ENCODE measurements around the gene SLC34A1. TPM values are rescaled to one million over a fixed set of nuclear protein-coding genes. Genes with fewer than 3 reads are reported as not detected.

SLC34A1 gene
- total RNA-seq, 3 donors from 2014 or later (not counting 1 experiment from before 2014, with no cell fraction given): 0.50 to 0.66 (median 0.63) TPM

GRCh38 chr5:177447611-177448243 is 63.5 kb downstream of the SLC34A1 start:
- no peaks in the 10 kb centered on the region for H3K27me3 Mint-ChIP-seq (ENCODE audit: low read depth in 2 of 2)
- H3K9me3 ChIP-seq (ENCODE audit: control insufficient read depth, insufficient read depth, low read length): no peaks in the 10 kb centered on the region
- peaks cover 8% of the 10 kb centered on the region for H3K36me3 ChIP-seq (ENCODE audit: control insufficient read depth, insufficient read depth, low read length)
- H3K36me3 Mint-ChIP-seq: no peaks in the 10 kb centered on the region
- 11% methylated on average over 23 of the region's 23 CpGs for WGBS (ENCODE audit: insufficient coverage)
- DNase-seq (peak in 1 of 2 donors; percentile 42), ATAC-seq (peak in 2 of 3 donors; percentile 3 to 8)
- intact Hi-C loops (cut with micrococcal nuclease): loop anchor here (1.0 kb wide), 1 partner anchor 10 kb away; no protein-coding TSS in a partner anchor
- H3K4me3 Mint-ChIP-seq: peak overlapping the region; percentile 75
- peaks cover 47% of the 10 kb centered on the region for H3K4me1 ChIP-seq (ENCODE audit: control insufficient read depth, insufficient read depth, low read length)
- H3K27ac ChIP-seq (ENCODE audit: low read length): peak overlapping the region; percentile 3
- H3K4me3 ChIP-seq (ENCODE audit: low read length): no peak overlapping the region
- H3K27ac Mint-ChIP-seq: peak overlapping the region; percentile 68 to 79
- no peaks in the 10 kb centered on the region for H3K27me3 ChIP-seq (ENCODE audit: control insufficient read depth, insufficient read depth, low read length)
- H3K9me3 Mint-ChIP-seq: no peaks in the 10 kb centered on the region
- TF ChIP-seq, protein P1, sequence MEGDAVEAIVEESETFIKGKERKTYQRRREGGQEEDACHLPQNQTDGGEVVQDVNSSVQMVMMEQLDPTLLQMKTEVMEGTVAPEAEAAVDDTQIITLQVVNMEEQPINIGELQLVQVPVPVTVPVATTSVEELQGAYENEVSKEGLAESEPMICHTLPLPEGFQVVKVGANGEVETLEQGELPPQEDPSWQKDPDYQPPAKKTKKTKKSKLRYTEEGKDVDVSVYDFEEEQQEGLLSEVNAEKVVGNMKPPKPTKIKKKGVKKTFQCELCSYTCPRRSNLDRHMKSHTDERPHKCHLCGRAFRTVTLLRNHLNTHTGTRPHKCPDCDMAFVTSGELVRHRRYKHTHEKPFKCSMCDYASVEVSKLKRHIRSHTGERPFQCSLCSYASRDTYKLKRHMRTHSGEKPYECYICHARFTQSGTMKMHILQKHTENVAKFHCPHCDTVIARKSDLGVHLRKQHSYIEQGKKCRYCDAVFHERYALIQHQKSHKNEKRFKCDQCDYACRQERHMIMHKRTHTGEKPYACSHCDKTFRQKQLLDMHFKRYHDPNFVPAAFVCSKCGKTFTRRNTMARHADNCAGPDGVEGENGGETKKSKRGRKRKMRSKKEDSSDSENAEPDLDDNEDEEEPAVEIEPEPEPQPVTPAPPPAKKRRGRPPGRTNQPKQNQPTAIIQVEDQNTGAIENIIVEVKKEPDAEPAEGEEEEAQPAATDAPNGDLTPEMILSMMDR (IDR thresholded peaks at IDR 0.05): no peak
- H3K4me1 Mint-ChIP-seq: peaks cover 27 to 46% of the 10 kb centered on the region in 2 donors

Other genes with a start within 250 kb of the SLC34A1 start
- 10 to 100 TPM; 42.5 to 55.4 (median 49.5) TPM for gene RAB24, start 80.7 kb upstream of the SLC34A1 start, total RNA-seq
- 10 to 100 TPM; 76.6 to 99.3 (median 91.6) TPM for gene PRELID1, start 80.6 kb upstream of the SLC34A1 start, total RNA-seq
- 10 to 100 TPM; 10.9 to 15.0 (median 15.0) TPM for gene MXD3, start 72.5 kb upstream of the SLC34A1 start, total RNA-seq
- gene LMAN2, start 32.8 kb upstream of the SLC34A1 start, total RNA-seq: 100 to 1,000 TPM; 112 to 124 (median 114) TPM
- 10 to 100 TPM; 57.3 to 87.0 (median 66.1) TPM for gene RGS14, start 26.5 kb upstream of the SLC34A1 start, total RNA-seq
- not detected for gene PFN3, start 16.2 kb downstream of the SLC34A1 start, total RNA-seq
- 1 to 10 TPM in 1 of 3 donors, under 1 TPM in 2; 0.66 to 1.7 (median 0.93) TPM for gene F12, start 25.1 kb downstream of the SLC34A1 start, total RNA-seq
- 100 to 1,000 TPM; 173 to 221 (median 190) TPM for gene GRK6, start 42.2 kb downstream of the SLC34A1 start, total RNA-seq
- 10 to 100 TPM; 21.6 to 27.9 (median 23.3) TPM for gene PRR7, start 62.4 kb downstream of the SLC34A1 start, total RNA-seq
- gene DBN1, start 89.2 kb downstream of the SLC34A1 start, total RNA-seq: 10 to 100 TPM; 13.7 to 25.2 (median 15.0) TPM
- 10 to 100 TPM in 2 of 3 donors, 1 to 10 TPM in 1; 9.7 to 58.7 (median 14.7) TPM for gene PDLIM7, start 113.2 kb downstream of the SLC34A1 start, total RNA-seq
- 10 to 100 TPM in 1 of 3 donors, 1 to 10 TPM in 2; 3.5 to 19.8 (median 9.1) TPM for gene DOK3, start 125.4 kb downstream of the SLC34A1 start, total RNA-seq
- gene DDX41, start 132.5 kb downstream of the SLC34A1 start, total RNA-seq: 100 to 1,000 TPM in 1 of 3 donors, 10 to 100 TPM in 2; 66.6 to 106 (median 78.3) TPM
- gene FAM193B, start 170.1 kb downstream of the SLC34A1 start, total RNA-seq: 100 to 1,000 TPM; 203 to 235 (median 216) TPM
- gene TMED9, start 207.8 kb downstream of the SLC34A1 start, total RNA-seq: 100 to 1,000 TPM in 1 of 3 donors, 10 to 100 TPM in 2; 91.2 to 114 (median 94.4) TPM
- 10 to 100 TPM; 28.7 to 38.5 (median 28.7) TPM for gene B4GALT7, start 215.7 kb downstream of the SLC34A1 start, total RNA-seq